OCI-LY7 (cell line): ENCODE measurements around the gene RNF183. TPM values are rescaled to one million over a fixed set of nuclear protein-coding genes. Genes with fewer than 3 reads are reported as not detected.
A peak's percentile ranks its signal among the peaks of the same experiment; 100 is the strongest.

Source experiments
- BruUV-seq: library from RNA; stranded (reverse); fragments of 400-500 nt; replicated peaks from 2 replicates; lab custom pipeline; 2021; lab: Mats Ljungman, UMichigan
- CTCF ChIA-PET: fragments of 300-600 bp; sonication (Branson Sonifier 250); formaldehyde crosslinking; loops from one replicate; lab custom pipeline; 2022; ENCODE audit warnings: antibody characterized with exemption; ENCODE audit not compliant: unreplicated experiment; lab: Charles Lee
- POLR2A ChIA-PET: fragments of 300-600 bp; sonication (Branson Sonifier 250); formaldehyde crosslinking; loops from one replicate; lab custom pipeline; 2022; ENCODE audit warnings: antibody characterized with exemption; lab: Charles Lee
- DNase-seq: peaks from one replicate; pipeline ENCODE4 v3.0.0-alpha.2; 2015; ENCODE audit warnings: low spot score
- H2AFZ ChIP-seq: fragments of 200-600 bp; sonication (generic), shearing (Covaris generic); 2 replicates; pipeline ENCODE4 v1.6.1; 2014; ENCODE audit warnings: mild to moderate bottlenecking, antibody characterized with exemption, low read length, moderate library complexity
- H3K27ac ChIP-seq: fragments of 200-600 bp; sonication (generic); 2 replicates; pipeline ENCODE4 v1.5.1; 2014; ENCODE audit warnings: mixed run types, low read depth, mild to moderate bottlenecking, moderate library complexity, low read length, inconsistent platforms; ENCODE audit not compliant: poor library complexity, severe bottlenecking
- H3K36me3 ChIP-seq: fragments of 200-600 bp; sonication (generic); 2 replicates; pipeline ENCODE4 v1.6.1; 2014; ENCODE audit warnings: mild to moderate bottlenecking, antibody characterized with exemption, low read length, moderate library complexity, mixed read lengths; ENCODE audit not compliant: insufficient read depth
- H3K4me1 ChIP-seq: fragments of 200-600 bp; sonication (generic); 2 replicates; pipeline ENCODE4 v1.5.1; 2014; ENCODE audit warnings: mild to moderate bottlenecking, low read length; ENCODE audit not compliant: insufficient read depth, poor library complexity, severe bottlenecking
- H3K4me2 ChIP-seq: fragments of 200-600 bp; sonication (generic); 2 replicates; pipeline ENCODE4 v1.6.1; 2014; ENCODE audit warnings: mild to moderate bottlenecking, low read length
- H3K4me3 ChIP-seq: fragments of 200-600 bp; sonication (generic); 2 replicates; pipeline ENCODE4 v1.5.1; 2014; ENCODE audit warnings: mild to moderate bottlenecking, low read depth, low read length; ENCODE audit not compliant: poor library complexity, severe bottlenecking
- H3K79me2 ChIP-seq: fragments of 200-600 bp; sonication (generic); 2 replicates; pipeline ENCODE4 v1.6.1; 2016; ENCODE audit warnings: low read depth, mild to moderate bottlenecking, low read length, moderate library complexity, mixed read lengths; ENCODE audit not compliant: insufficient read depth
- H3K9me2 ChIP-seq: fragments of 200-600 bp; sonication (generic); 2 replicates; pipeline ENCODE4 v1.6.1; 2016; ENCODE audit warnings: mild to moderate bottlenecking, low read length, mixed read lengths; ENCODE audit not compliant: insufficient read depth
- H3K9me3 ChIP-seq: fragments of 200-600 bp; sonication (generic); 2 replicates; pipeline ENCODE4 v1.6.1; 2014; ENCODE audit warnings: mild to moderate bottlenecking, mixed run types, low read length, mixed read lengths
- H4K20me1 ChIP-seq: fragments of 200-600 bp; sonication (generic); 2 replicates; pipeline ENCODE4 v1.6.1; 2014; ENCODE audit warnings: mild to moderate bottlenecking, antibody characterized with exemption, low read length, moderate library complexity, mixed read lengths; ENCODE audit not compliant: insufficient read depth
- EZH2phosphoT487 ChIP-seq: fragments of 200-600 bp; sonication (generic); IDR thresholded peaks from 2 replicates; pipeline ENCODE4 v1.6.1; 2018; ENCODE audit warnings: low read depth, borderline replicate concordance, mild to moderate bottlenecking, mixed run types, antibody characterized with exemption, low read length, moderate library complexity, mixed read lengths
- intact Hi-C: fragments of 100-400 bp; cut with micrococcal nuclease; formaldehyde crosslinking; loops from one replicate; pipeline ENCODE4 v1.10.0; 2022; ENCODE audit not compliant: unreplicated experiment
- total RNA-seq, 2 experiments: library from RNA; depleted of rRNA in 1 of 2; stranded (reverse); fragments of >200 nt in 1 of 2; shearing (Covaris generic) in 1 of 2; gene quantifications; 2 replicates each; pipeline ENCODE4 v1.2.3, GENCODE V29; 2014 to 2022
- TF ChIP-seq, protein P1 (sequence below): fragments of 200-600 bp; sonication (generic); conservative IDR thresholded peaks from 2 replicates; pipeline ENCODE4 v1.5.1; 2014; ENCODE audit warnings: mild to moderate bottlenecking, antibody characterized with exemption, low read length, moderate library complexity, mixed read lengths

Gene RNF183
- total RNA-seq, 2 experiments from 2014 or later: not detected

DNA sequence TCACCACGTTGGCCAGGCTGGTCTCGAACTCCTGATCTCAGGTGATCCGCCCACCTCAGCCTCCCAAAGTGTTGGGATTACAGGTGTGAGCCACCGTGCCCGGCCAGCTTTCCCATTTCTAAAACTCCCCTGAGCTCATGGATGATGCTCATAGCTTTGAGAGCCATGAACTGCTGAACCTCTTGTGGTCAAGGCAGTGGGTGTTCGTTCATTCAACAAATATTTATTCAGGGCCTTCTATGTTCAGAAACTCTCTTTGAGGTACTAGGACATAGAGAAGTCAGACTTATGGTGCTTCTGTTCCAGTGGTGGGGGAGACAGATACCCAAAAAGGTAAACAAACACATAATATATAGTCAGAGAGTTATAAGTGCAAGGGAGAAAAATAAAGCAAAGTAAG lies 48.8 kb upstream of the RNF183 start:
- no peak overlapping the region for H3K4me2 ChIP-seq
- intact Hi-C loops: no loop called here
- no peaks in the 10 kb centered on the region for H3K79me2 ChIP-seq
- H2AFZ ChIP-seq: no peak overlapping the region
- H3K4me1 ChIP-seq: peaks cover 19% of the 10 kb centered on the region
- H3K9me3 ChIP-seq: no peaks in the 10 kb centered on the region
- ChIA-PET CTCF (no interaction called here), POLR2A (interaction anchor here (0.6 to 4.6 kb wide), 4 partner anchors 12 to 120 kb away, joined by 3 to 31 read pairs (median 3); partner anchors contain the start of genes ALAD and WDR31)
- BruUV-seq: no TSS peak
- DNase-seq: no peak
- no peaks in the 10 kb centered on the region for H3K9me2 ChIP-seq
- no peak overlapping the region for H3K4me3 ChIP-seq
- H4K20me1 ChIP-seq: no peaks in the 10 kb centered on the region
- TF ChIP-seq, protein P1, sequence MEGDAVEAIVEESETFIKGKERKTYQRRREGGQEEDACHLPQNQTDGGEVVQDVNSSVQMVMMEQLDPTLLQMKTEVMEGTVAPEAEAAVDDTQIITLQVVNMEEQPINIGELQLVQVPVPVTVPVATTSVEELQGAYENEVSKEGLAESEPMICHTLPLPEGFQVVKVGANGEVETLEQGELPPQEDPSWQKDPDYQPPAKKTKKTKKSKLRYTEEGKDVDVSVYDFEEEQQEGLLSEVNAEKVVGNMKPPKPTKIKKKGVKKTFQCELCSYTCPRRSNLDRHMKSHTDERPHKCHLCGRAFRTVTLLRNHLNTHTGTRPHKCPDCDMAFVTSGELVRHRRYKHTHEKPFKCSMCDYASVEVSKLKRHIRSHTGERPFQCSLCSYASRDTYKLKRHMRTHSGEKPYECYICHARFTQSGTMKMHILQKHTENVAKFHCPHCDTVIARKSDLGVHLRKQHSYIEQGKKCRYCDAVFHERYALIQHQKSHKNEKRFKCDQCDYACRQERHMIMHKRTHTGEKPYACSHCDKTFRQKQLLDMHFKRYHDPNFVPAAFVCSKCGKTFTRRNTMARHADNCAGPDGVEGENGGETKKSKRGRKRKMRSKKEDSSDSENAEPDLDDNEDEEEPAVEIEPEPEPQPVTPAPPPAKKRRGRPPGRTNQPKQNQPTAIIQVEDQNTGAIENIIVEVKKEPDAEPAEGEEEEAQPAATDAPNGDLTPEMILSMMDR: no peak
- no peak for TF ChIP-seq EZH2phosphoT487
- no peak overlapping the region for H3K27ac ChIP-seq
- no peaks in the 10 kb centered on the region for H3K36me3 ChIP-seq

- CTCF ChIA-PET: interaction anchor here (1.0 to 1.1 kb wide), 2 partner anchors 11 to 26 kb away, joined by 4 read pairs; partner anchors contain the start of genes HDHD3 and WDR31
- peak; percentile 53 for DNase-seq
- peak overlapping the region; percentile 63 for H3K4me2 ChIP-seq
Measured at GRCh38 chr9:113350937-113351336, 47.8 kb upstream of the RNF183 start.

More at GRCh38 chr9:113350937-113351336, 47.8 kb upstream of the RNF183 start:
- Histone ChIP-seq H4K20me1 (no peaks in the 10 kb centered on the region), H3K9me2 (no peaks in the 10 kb centered on the region), H3K4me3 (no peak overlapping the region), H3K36me3 (no peaks in the 10 kb centered on the region), H2AFZ (peak overlapping the region; percentile 14; the same call in 1 of the 2 replicates), H3K4me1 (peaks cover 19% of the 10 kb centered on the region), H3K27ac (no peak overlapping the region), H3K79me2 (no peaks in the 10 kb centered on the region), H3K9me3 (no peaks in the 10 kb centered on the region)
- POLR2A ChIA-PET: interaction anchor here (0.5 to 4.6 kb wide), 7 partner anchors 11 to 119 kb away, joined by 3 to 31 read pairs (median 3); partner anchors contain the start of genes ALAD and WDR31
- TF ChIP-seq, protein P1: no peak
- TF ChIP-seq EZH2phosphoT487: no peak
- BruUV-seq: no TSS peak
- intact Hi-C loops: no loop called here
